ENCODE data around the gene PCLO. TPM values are rescaled to one million over a fixed set of nuclear protein-coding genes. Genes with fewer than 3 reads are reported as not detected.

The PCLO gene
- total RNA-seq, 1 donor from 2014 or later = 17.4 TPM

- Mint-ChIP-seq H3K27ac (ENCODE audit: unreplicated experiment) (peak overlapping the region; percentile 98), H3K4me1 (ENCODE audit: low read depth, unreplicated experiment) (peaks cover 2% of the 10 kb centered on the region), H3K36me3 (ENCODE audit: unreplicated experiment) (no peaks in the 10 kb centered on the region)
Measured at GRCh38 chr7:83161899-83162401, 734 bp downstream of the PCLO start.

GRCh38 chr7:83161186-83161585 is 1.5 kb downstream of the PCLO start:
- no peak for TF ChIP-seq CTCF (IDR thresholded peaks at IDR 0.05; ENCODE audit: partially characterized antibody, unreplicated experiment)
- peak overlapping the region; percentile 62 for H3K27ac Mint-ChIP-seq (ENCODE audit: unreplicated experiment)
- H3K27me3 Mint-ChIP-seq (ENCODE audit: unreplicated experiment) = no peaks in the 10 kb centered on the region
- no peak for DNase-seq
- peaks cover 2% of the 10 kb centered on the region for H3K4me1 Mint-ChIP-seq (ENCODE audit: low read depth, unreplicated experiment)
- peak overlapping the region; percentile 99 for H3K4me3 Mint-ChIP-seq (ENCODE audit: unreplicated experiment)
- no peaks in the 10 kb centered on the region for H3K36me3 Mint-ChIP-seq (ENCODE audit: unreplicated experiment)
- H3K9me3 Mint-ChIP-seq (ENCODE audit: unreplicated experiment) = peaks cover 5% of the 10 kb centered on the region

More at GRCh38 chr7:83161899-83162401, 734 bp downstream of the PCLO start:
- Mint-ChIP-seq H3K4me3 (ENCODE audit: unreplicated experiment) (peak overlapping the region; percentile 99), H3K9me3 (ENCODE audit: unreplicated experiment) (peaks cover 5% of the 10 kb centered on the region), H3K27me3 (ENCODE audit: unreplicated experiment) (no peaks in the 10 kb centered on the region)
- DNase-seq = no peak
- TF ChIP-seq CTCF (IDR thresholded peaks at IDR 0.05; ENCODE audit: partially characterized antibody, unreplicated experiment) = no peak

DNA sequence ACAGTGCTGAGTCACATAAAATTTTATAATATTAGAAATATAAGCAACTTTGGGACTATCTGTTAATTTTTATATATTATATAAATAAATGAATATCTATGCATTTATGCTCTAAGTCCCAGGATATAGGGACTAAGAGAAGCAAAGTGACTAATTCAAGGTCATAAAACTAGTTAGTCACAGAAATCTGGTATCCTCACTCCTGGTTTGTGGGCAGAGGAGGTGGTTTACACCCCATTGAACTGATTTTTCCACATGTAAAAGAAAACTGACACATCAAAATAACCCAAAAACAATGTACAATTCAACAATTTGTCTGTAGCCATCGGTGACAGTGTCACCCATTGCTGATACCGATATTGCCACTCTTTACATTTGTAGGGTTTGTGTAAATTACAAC is 3.0 kb downstream of the PCLO start:
- Mint-ChIP-seq H3K9me3 (ENCODE audit: unreplicated experiment) (peaks cover 7% of the 10 kb centered on the region), H3K27me3 (ENCODE audit: unreplicated experiment) (no peaks in the 10 kb centered on the region), H3K36me3 (ENCODE audit: unreplicated experiment) (peaks cover 2% of the 10 kb centered on the region), H3K4me3 (ENCODE audit: unreplicated experiment) (no peak overlapping the region), H3K4me1 (ENCODE audit: low read depth, unreplicated experiment) (peaks cover 10% of the 10 kb centered on the region), H3K27ac (ENCODE audit: unreplicated experiment) (no peak overlapping the region)
- no peak for TF ChIP-seq CTCF (IDR thresholded peaks at IDR 0.05; ENCODE audit: partially characterized antibody, unreplicated experiment)
- no peak for DNase-seq

GRCh38 chr7:83156006-83156405 is 6.7 kb downstream of the PCLO start:
- TF ChIP-seq CTCF (IDR thresholded peaks at IDR 0.05; ENCODE audit: partially characterized antibody, unreplicated experiment) = no peak
- Mint-ChIP-seq H3K9me3 (ENCODE audit: unreplicated experiment) (peaks cover 4% of the 10 kb centered on the region), H3K4me3 (ENCODE audit: unreplicated experiment) (no peak overlapping the region), H3K4me1 (ENCODE audit: low read depth, unreplicated experiment) (peaks cover 19% of the 10 kb centered on the region), H3K27ac (ENCODE audit: unreplicated experiment) (peak overlapping the region; percentile 26), H3K27me3 (ENCODE audit: unreplicated experiment) (no peaks in the 10 kb centered on the region), H3K36me3 (ENCODE audit: unreplicated experiment) (peaks cover 4% of the 10 kb centered on the region)
- no peak for DNase-seq

DNA sequence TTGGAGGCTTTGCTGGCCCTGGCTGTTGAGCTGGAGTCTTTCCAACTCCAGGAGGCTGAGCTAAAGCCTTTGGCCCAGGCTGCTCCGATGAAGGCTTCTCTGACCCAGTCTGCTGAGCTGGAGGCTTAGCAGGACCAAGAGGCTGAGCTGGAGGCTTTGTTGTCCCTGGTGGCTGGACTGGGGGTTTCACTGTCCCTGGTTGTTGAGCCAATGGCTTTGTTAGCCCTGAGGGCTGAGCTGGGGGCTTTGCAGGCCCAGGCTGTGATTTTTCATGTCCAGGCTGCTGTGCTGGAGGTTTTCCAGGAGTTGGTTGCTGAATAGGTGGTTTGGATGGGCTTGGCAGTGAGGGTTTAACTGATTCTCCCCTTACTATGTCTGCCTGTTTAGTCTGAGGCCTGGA is 7.3 kb downstream of the PCLO start:
- Mint-ChIP-seq H3K27me3 (ENCODE audit: unreplicated experiment) (no peaks in the 10 kb centered on the region), H3K4me3 (ENCODE audit: unreplicated experiment) (no peak overlapping the region), H3K27ac (ENCODE audit: unreplicated experiment) (peak overlapping the region; percentile 26)

More for the DNA sequence above, 7.3 kb downstream of the PCLO start:
- Mint-ChIP-seq H3K36me3 (ENCODE audit: unreplicated experiment) (peaks cover 4% of the 10 kb centered on the region), H3K9me3 (ENCODE audit: unreplicated experiment) (peaks cover 4% of the 10 kb centered on the region), H3K4me1 (ENCODE audit: low read depth, unreplicated experiment) (peaks cover 19% of the 10 kb centered on the region)
- no peak for TF ChIP-seq CTCF (IDR thresholded peaks at IDR 0.05; ENCODE audit: partially characterized antibody, unreplicated experiment)
- DNase-seq = no peak

Measured in glutamatergic neuron (in vitro differentiated cells).